OCI-LY1 (cell line): ENCODE data around the gene TTC27.

Experiments used
- H2AFZ ChIP-seq: fragments of 200-600 bp; sonication (generic), shearing (Covaris generic); 2 replicates; pipeline ENCODE4 v1.6.0; 2014; ENCODE audit warnings: antibody characterized with exemption, mild to moderate bottlenecking, low read length
- H3F3A ChIP-seq: fragments of 200-600 bp; sonication (generic), shearing (Covaris generic); 2 replicates; pipeline ENCODE4 v1.6.0; 2014; ENCODE audit warnings: mild to moderate bottlenecking, antibody characterized with exemption, low read length, moderate library complexity; ENCODE audit not compliant: insufficient read depth
- H3K27ac ChIP-seq: fragments of 200-600 bp; sonication (generic); 2 replicates; pipeline ENCODE4 v1.5.1; 2014; ENCODE audit warnings: low read length, mixed run types, mild to moderate bottlenecking, low read depth; ENCODE audit not compliant: poor library complexity, severe bottlenecking
- H3K27me3 ChIP-seq: fragments of 200-600 bp; sonication (generic); 2 replicates; pipeline ENCODE4 v1.6.0; 2014; ENCODE audit warnings: antibody characterized with exemption, mild to moderate bottlenecking, low read length, moderate library complexity; ENCODE audit not compliant: insufficient read depth
- H3K36me3 ChIP-seq: fragments of 200-600 bp; sonication (generic); 2 replicates; pipeline ENCODE4 v1.6.1; 2014; ENCODE audit warnings: mild to moderate bottlenecking, antibody characterized with exemption, low read length, moderate library complexity, mixed read lengths; ENCODE audit not compliant: insufficient read depth
- H3K4me1 ChIP-seq: fragments of 200-600 bp; sonication (generic); 2 replicates; pipeline ENCODE4 v1.5.1; 2014; ENCODE audit warnings: mild to moderate bottlenecking, low read length, moderate library complexity; ENCODE audit not compliant: insufficient read depth, severe bottlenecking
- H3K4me2 ChIP-seq: fragments of 200-600 bp; sonication (generic), shearing (Covaris generic); 2 replicates; pipeline ENCODE4 v1.6.1; 2014; ENCODE audit warnings: low read length
- H3K4me3 ChIP-seq: fragments of 200-600 bp; sonication (generic); 2 replicates; pipeline ENCODE4 v1.5.1; 2014; ENCODE audit warnings: low read length, low read depth, mild to moderate bottlenecking, mixed read lengths; ENCODE audit not compliant: poor library complexity, severe bottlenecking
- H3K79me2 ChIP-seq: fragments of 200-600 bp; shearing (Covaris generic); 2 replicates; pipeline ENCODE4 v1.6.1; 2016; ENCODE audit warnings: mixed run types, low read length, mixed read lengths; ENCODE audit not compliant: insufficient read depth
- H3K9ac ChIP-seq: fragments of 200-600 bp; sonication (generic), shearing (Covaris generic); 2 replicates; pipeline ENCODE4 v1.6.1; 2014; ENCODE audit warnings: mild to moderate bottlenecking, low read length, mixed read lengths
- H3K9me2 ChIP-seq: fragments of 200-600 bp; sonication (generic), shearing (Covaris generic); 2 replicates; pipeline ENCODE4 v1.6.1; 2014; ENCODE audit warnings: low read depth, mild to moderate bottlenecking, low read length, mixed read lengths
- H3K9me3 ChIP-seq: fragments of 200-600 bp; shearing (Covaris generic); 2 replicates; pipeline ENCODE4 v1.6.1; 2014; ENCODE audit warnings: low read length, mixed read lengths
- H4K20me1 ChIP-seq: fragments of 200-600 bp; sonication (generic), shearing (Covaris generic); 2 replicates; pipeline ENCODE4 v1.6.0; 2016; ENCODE audit warnings: mild to moderate bottlenecking, low read length; ENCODE audit not compliant: insufficient read depth
- EZH2 ChIP-seq: fragments of 200-600 bp; sonication (generic), shearing (Covaris generic); IDR thresholded peaks from 2 replicates; pipeline ENCODE4 v1.8.0; 2017; ENCODE audit warnings: borderline replicate concordance, mixed run types, mild to moderate bottlenecking, antibody characterized with exemption, low read length, moderate library complexity, mixed read lengths
- TF ChIP-seq, protein P1 (sequence below): fragments of 200-600 bp; sonication (generic), shearing (Covaris generic); IDR thresholded peaks from 2 replicates; pipeline ENCODE4 v1.5.1; 2017; ENCODE audit warnings: mild to moderate bottlenecking, antibody characterized with exemption, low read length, moderate library complexity, mixed read lengths

Gene TTC27

GRCh38 chr2:32742376-32742775, 114.5 kb downstream of the TTC27 start:
- no peaks in the 10 kb centered on the region for H3K9me3 ChIP-seq
- no peak overlapping the region for H3K9ac ChIP-seq
- H3K4me3 ChIP-seq: no peak overlapping the region
- H3K36me3 ChIP-seq: peaks cover 19% of the 10 kb centered on the region
- no peaks in the 10 kb centered on the region for H4K20me1 ChIP-seq
- H3K79me2 ChIP-seq: no peaks in the 10 kb centered on the region
- H3K4me1 ChIP-seq: no peaks in the 10 kb centered on the region
- H3F3A ChIP-seq: 0 out of 2 replicates have a peak, but pooled peaks cover 4% of the 10 kb centered on the region
- no peak overlapping the region for H3K4me2 ChIP-seq
- TF ChIP-seq, protein P1, sequence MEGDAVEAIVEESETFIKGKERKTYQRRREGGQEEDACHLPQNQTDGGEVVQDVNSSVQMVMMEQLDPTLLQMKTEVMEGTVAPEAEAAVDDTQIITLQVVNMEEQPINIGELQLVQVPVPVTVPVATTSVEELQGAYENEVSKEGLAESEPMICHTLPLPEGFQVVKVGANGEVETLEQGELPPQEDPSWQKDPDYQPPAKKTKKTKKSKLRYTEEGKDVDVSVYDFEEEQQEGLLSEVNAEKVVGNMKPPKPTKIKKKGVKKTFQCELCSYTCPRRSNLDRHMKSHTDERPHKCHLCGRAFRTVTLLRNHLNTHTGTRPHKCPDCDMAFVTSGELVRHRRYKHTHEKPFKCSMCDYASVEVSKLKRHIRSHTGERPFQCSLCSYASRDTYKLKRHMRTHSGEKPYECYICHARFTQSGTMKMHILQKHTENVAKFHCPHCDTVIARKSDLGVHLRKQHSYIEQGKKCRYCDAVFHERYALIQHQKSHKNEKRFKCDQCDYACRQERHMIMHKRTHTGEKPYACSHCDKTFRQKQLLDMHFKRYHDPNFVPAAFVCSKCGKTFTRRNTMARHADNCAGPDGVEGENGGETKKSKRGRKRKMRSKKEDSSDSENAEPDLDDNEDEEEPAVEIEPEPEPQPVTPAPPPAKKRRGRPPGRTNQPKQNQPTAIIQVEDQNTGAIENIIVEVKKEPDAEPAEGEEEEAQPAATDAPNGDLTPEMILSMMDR: no peak
- no peak for TF ChIP-seq EZH2
- no peaks in the 10 kb centered on the region for H3K27me3 ChIP-seq
- H2AFZ ChIP-seq: no peak overlapping the region
- no peak overlapping the region for H3K27ac ChIP-seq
- no peaks in the 10 kb centered on the region for H3K9me2 ChIP-seq

DNA sequence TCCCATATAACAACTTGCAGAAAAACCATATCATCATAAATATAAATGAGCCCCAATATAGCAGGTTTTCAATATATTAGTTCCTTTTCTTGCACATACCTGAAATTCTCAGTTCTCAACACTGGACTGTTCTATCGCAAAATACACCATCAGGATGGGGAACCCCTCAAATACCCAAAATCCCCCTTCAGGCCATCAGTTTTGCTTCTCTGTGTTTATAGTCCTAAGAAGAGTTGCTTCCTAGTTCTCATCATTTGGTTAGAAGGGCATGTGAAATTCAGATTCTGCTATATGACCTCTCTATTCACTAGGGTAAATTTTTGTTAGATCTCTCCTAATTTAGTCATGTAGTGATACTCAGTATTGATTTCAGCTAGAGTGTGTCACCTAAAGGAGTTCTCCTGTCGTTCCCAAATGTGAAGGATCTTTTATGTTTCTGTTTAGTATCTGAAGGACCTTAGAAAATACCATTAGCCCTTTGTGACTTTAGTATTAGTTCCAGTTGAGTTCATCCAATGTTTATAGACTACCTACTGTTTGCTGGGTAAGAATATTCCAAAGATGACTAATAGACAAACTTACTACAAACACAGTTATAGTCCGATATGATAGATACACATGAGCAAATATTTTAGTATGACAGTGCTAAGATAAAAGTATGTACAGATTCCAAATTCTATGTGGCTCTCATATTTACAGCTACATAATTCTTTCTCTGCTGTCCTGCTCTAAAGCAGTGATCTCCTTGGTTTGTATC, 115.8 kb downstream of the TTC27 start:
- Histone ChIP-seq H3K4me2 (no peak overlapping the region), H3K9ac (no peak overlapping the region), H3K9me2 (no peaks in the 10 kb centered on the region), H3K27me3 (no peaks in the 10 kb centered on the region), H2AFZ (no peak overlapping the region), H4K20me1 (no peaks in the 10 kb centered on the region), H3F3A (0 out of 2 replicates have a peak, but pooled peaks cover 4% of the 10 kb centered on the region), H3K4me3 (no peak overlapping the region), H3K79me2 (no peaks in the 10 kb centered on the region), H3K36me3 (peaks cover 10% of the 10 kb centered on the region; the same call in 1 of the 2 replicates), H3K4me1 (no peaks in the 10 kb centered on the region), H3K9me3 (no peaks in the 10 kb centered on the region), H3K27ac (no peak overlapping the region)
- TF ChIP-seq, protein P1: no peak
- no peak for TF ChIP-seq EZH2

GRCh38 chr2:32745191-32745590, 117.3 kb downstream of the TTC27 start:
- TF ChIP-seq, protein P1: no peak
- no peak for TF ChIP-seq EZH2
- Histone ChIP-seq H3K27ac (no peak overlapping the region), H3K36me3 (peaks cover 23% of the 10 kb centered on the region)

More at GRCh38 chr2:32745191-32745590, 117.3 kb downstream of the TTC27 start:
- Histone ChIP-seq H4K20me1 (no peaks in the 10 kb centered on the region), H3K4me2 (no peak overlapping the region), H3K27me3 (no peaks in the 10 kb centered on the region), H3K4me3 (no peak overlapping the region), H3K9me2 (no peaks in the 10 kb centered on the region), H3K4me1 (no peaks in the 10 kb centered on the region), H2AFZ (no peak overlapping the region), H3K79me2 (no peaks in the 10 kb centered on the region), H3K9ac (no peak overlapping the region), H3K9me3 (no peaks in the 10 kb centered on the region), H3F3A (0 out of 2 replicates have a peak, but pooled peaks cover 4% of the 10 kb centered on the region)
